Measurements from ENCODE around the gene PTPRT. TPM values are rescaled to one million over a fixed set of nuclear protein-coding genes. Genes with fewer than 3 reads are reported as not detected.

Gene PTPRT
- total RNA-seq, 1 experiment from 2014 or later, result 0.20 TPM

- Histone ChIP-seq H3K27me3 (replicated peaks; ENCODE audit: control insufficient read depth, insufficient read depth, low read length) (no peaks in the 10 kb centered on the region), H3K9me3 (no peaks in the 10 kb centered on the region), H3K36me3 (ENCODE audit: control insufficient read depth, insufficient read depth, low read length) (no peaks in the 10 kb centered on the region), H3K4me3 (ENCODE audit: low read depth, low read length) (no peak overlapping the region), H3K4me1 (no peaks in the 10 kb centered on the region)
- ChIA-PET CTCF (no interaction called here), POLR2A (no interaction called here)
- no peak for DNase-seq
- no peaks in the 10 kb centered on the region for H3K9me3 Mint-ChIP-seq (ENCODE audit: unreplicated experiment)
- H3K27me3 Mint-ChIP-seq (ENCODE audit: insufficient read depth, unreplicated experiment), result peaks cover 4% of the 10 kb centered on the region
- TF ChIP-seq CTCF (IDR thresholded peaks at IDR 0.05; ENCODE audit: insufficient read depth in 1 of 2, low read depth in 1 of 2, low read length in 1 of 2, severe bottlenecking in 1 of 2, unreplicated experiment in 1 of 2), result no peak
- BruUV-seq (replicated peaks), result no TSS peak
- H3K4me1 Mint-ChIP-seq (ENCODE audit: low read depth, unreplicated experiment), result no peaks in the 10 kb centered on the region
- H3K27ac Mint-ChIP-seq (ENCODE audit: unreplicated experiment), result no peak overlapping the region
- intact Hi-C loops (cut with micrococcal nuclease; ENCODE audit: unreplicated experiment), result no loop called here
- no peak overlapping the region for H3K4me3 Mint-ChIP-seq (ENCODE audit: unreplicated experiment)
- no peaks in the 10 kb centered on the region for H3K36me3 Mint-ChIP-seq (ENCODE audit: insufficient read depth, unreplicated experiment)
These were observed 1145.8 kb downstream of the PTPRT start for GRCh38 chr20:42043921-42044320.

GRCh38 chr20:42041000-42041565 is 1148.6 kb downstream of the PTPRT start:
- Histone ChIP-seq H3K9me3 (no peaks in the 10 kb centered on the region), H3K4me1 (no peaks in the 10 kb centered on the region), H3K36me3 (ENCODE audit: control insufficient read depth, insufficient read depth, low read length) (no peaks in the 10 kb centered on the region), H3K4me3 (ENCODE audit: low read depth, low read length) (no peak overlapping the region), H3K27me3 (replicated peaks; ENCODE audit: control insufficient read depth, insufficient read depth, low read length) (no peaks in the 10 kb centered on the region)
- ChIA-PET POLR2A (no interaction called here), CTCF (interaction anchor here (1.1 to 1.6 kb wide), 2 partner anchors 85 to 302 kb away, joined by 3 to 9 read pairs; no protein-coding TSS in a partner anchor)
- Mint-ChIP-seq H3K4me3 (ENCODE audit: unreplicated experiment) (no peak overlapping the region), H3K9me3 (ENCODE audit: unreplicated experiment) (no peaks in the 10 kb centered on the region), H3K4me1 (ENCODE audit: low read depth, unreplicated experiment) (no peaks in the 10 kb centered on the region), H3K27me3 (ENCODE audit: insufficient read depth, unreplicated experiment) (peaks cover 6% of the 10 kb centered on the region), H3K27ac (ENCODE audit: unreplicated experiment) (no peak overlapping the region), H3K36me3 (ENCODE audit: insufficient read depth, unreplicated experiment) (no peaks in the 10 kb centered on the region)
- peak in 1 of 2 experiments; percentile 49 for DNase-seq
- no TSS peak for BruUV-seq (replicated peaks)
- peak; percentile 62 to 69 for TF ChIP-seq CTCF (IDR thresholded peaks at IDR 0.05; ENCODE audit: insufficient read depth in 1 of 2, low read depth in 1 of 2, low read length in 1 of 2, severe bottlenecking in 1 of 2, unreplicated experiment in 1 of 2)
- intact Hi-C loops (cut with micrococcal nuclease; ENCODE audit: unreplicated experiment), result loop anchor here (1.0 to 2.0 kb wide), 3 partner anchors 85 to 302 kb away; no protein-coding TSS in a partner anchor

GRCh38 chr20:42027746-42028268 is 1161.9 kb downstream of the PTPRT start:
- peak; percentile 14 to 25 for TF ChIP-seq CTCF (IDR thresholded peaks at IDR 0.05; ENCODE audit: insufficient read depth in 1 of 2, low read depth in 1 of 2, low read length in 1 of 2, severe bottlenecking in 1 of 2, unreplicated experiment in 1 of 2)
- no peaks in the 10 kb centered on the region; the same call in 1 of the 2 replicates for H3K27me3 ChIP-seq (replicated peaks; ENCODE audit: control insufficient read depth, insufficient read depth, low read length)
- CTCF ChIA-PET, result interaction anchor here (0.6 to 0.7 kb wide), 2 partner anchors 178 to 1414 kb away, joined by 3 read pairs; no protein-coding TSS in a partner anchor
- no peak for DNase-seq
- no peak overlapping the region for H3K4me3 ChIP-seq (ENCODE audit: low read depth, low read length)
- H3K9me3 Mint-ChIP-seq (ENCODE audit: unreplicated experiment), result no peaks in the 10 kb centered on the region
- H3K4me1 ChIP-seq, result no peaks in the 10 kb centered on the region
- H3K27ac Mint-ChIP-seq (ENCODE audit: unreplicated experiment), result no peak overlapping the region
- H3K4me1 Mint-ChIP-seq (ENCODE audit: low read depth, unreplicated experiment), result no peaks in the 10 kb centered on the region
- BruUV-seq (replicated peaks), result no TSS peak
- intact Hi-C loops (cut with micrococcal nuclease; ENCODE audit: unreplicated experiment), result no loop called here
- POLR2A ChIA-PET, result no interaction called here
- H3K36me3 ChIP-seq (ENCODE audit: control insufficient read depth, insufficient read depth, low read length), result no peaks in the 10 kb centered on the region
- no peaks in the 10 kb centered on the region for H3K27me3 Mint-ChIP-seq (ENCODE audit: insufficient read depth, unreplicated experiment)
- H3K36me3 Mint-ChIP-seq (ENCODE audit: insufficient read depth, unreplicated experiment), result no peaks in the 10 kb centered on the region
- H3K9me3 ChIP-seq, result no peaks in the 10 kb centered on the region
- no peak overlapping the region for H3K4me3 Mint-ChIP-seq (ENCODE audit: unreplicated experiment)
